ENCODE data around the gene PDZRN4. TPM values are rescaled to one million over a fixed set of nuclear protein-coding genes. Genes with fewer than 3 reads are reported as not detected.

Gene PDZRN4
- total and polyA plus RNA-seq, 2 of the 4 experiments (the other 2 are of a cell fraction) = not detected

GRCh38 chr12:41520869-41521268 is 332.7 kb downstream of the PDZRN4 start:
- intact Hi-C loops (cut with micrococcal nuclease) (no loop called here), dilution Hi-C loops (cut with HindIII; ENCODE audit: low sequenced_read_pairs, unreplicated experiment) (no loop called here), in situ Hi-C loops (cut with MboI; ENCODE audit: low sequenced_read_pairs) (no loop called here)
- H3K4ac ChIP-seq (ENCODE audit: low read depth, low read length) = no peak overlapping the region
- H2BK20ac ChIP-seq (ENCODE audit: low read depth, low read length) = no peak overlapping the region
- no peak overlapping the region for H2AFZ ChIP-seq (replicated peaks; ENCODE audit: low read length, poor library complexity)
- BruUV-seq (replicated peaks) = no TSS peak
- no peak overlapping the region; a peak in 1 of 4 replicates for H4K8ac ChIP-seq (ENCODE audit: low read depth in 2 of 2, low read length in 2 of 2)
- H3K9ac ChIP-seq (ENCODE audit: low read depth, low read length) = no peak overlapping the region
- H3K4me2 ChIP-seq (ENCODE audit: low read depth, low read length) = no peak overlapping the region
- no peak overlapping the region for H2BK15ac ChIP-seq (ENCODE audit: low read depth, low read length)
- H3K18ac ChIP-seq (ENCODE audit: low read depth, low read length) = no peak overlapping the region
- H3K36me3 ChIP-seq (ENCODE audit: control insufficient read depth, insufficient read depth, low read length) = no peaks in the 10 kb centered on the region
- H4K20me1 ChIP-seq (ENCODE audit: insufficient read depth, low read length) = no peaks in the 10 kb centered on the region
- no peak overlapping the region for H2BK5ac ChIP-seq (ENCODE audit: low read depth, low read length, poor library complexity, severe bottlenecking)
- no peaks in the 10 kb centered on the region for H3K27me3 ChIP-seq (ENCODE audit: control insufficient read depth, insufficient read depth, low read length)
- H2AK9ac ChIP-seq (replicated peaks; ENCODE audit: low read depth, low read length, poor library complexity) = no peak overlapping the region
- H2BK120ac ChIP-seq (ENCODE audit: low read depth, low read length) = no peak overlapping the region
- no peaks in the 10 kb centered on the region for H3K4me1 ChIP-seq (ENCODE audit: control insufficient read depth, insufficient read depth, low read length)
- H3K79me1 ChIP-seq (ENCODE audit: low read depth in 1 of 2, low read length in 2 of 2) = no peaks in the 10 kb centered on the region
- no peak overlapping the region for H3K14ac ChIP-seq (replicated peaks; ENCODE audit: low read depth, low read length)
- no peak overlapping the region for H3K23ac ChIP-seq (ENCODE audit: low read depth, low read length)
- H3K56ac ChIP-seq (ENCODE audit: extremely low read depth, insufficient read depth, low read length) = no peak overlapping the region
- H3K9me1 ChIP-seq (ENCODE audit: insufficient read depth, low read length) = no peaks in the 10 kb centered on the region
- WGBS, 2 experiments (ENCODE audit: extremely low coverage in 2 of 2, insufficient read length in 1 of 2) = no CpG with 5 or more reads among the region's 3 CpGs
- TF ChIP-seq MAZ (IDR thresholded peaks at IDR 0.05; ENCODE audit: borderline replicate concordance, low read depth, low read length) (no peak), POLR2A (IDR thresholded peaks at IDR 0.05; ENCODE audit: low read depth, low read length) (no peak), FOS (IDR thresholded peaks at IDR 0.05; ENCODE audit: low read depth, low read length) (no peak), RFX5 (IDR thresholded peaks at IDR 0.05; ENCODE audit: low read depth, low read length) (no peak), MAFK (IDR thresholded peaks at IDR 0.05; ENCODE audit: low read depth, low read length) (no peak), BHLHE40 (IDR thresholded peaks at IDR 0.05; ENCODE audit: low read depth, low read length) (no peak), SMC3 (IDR thresholded peaks at IDR 0.05; ENCODE audit: low read depth, low read length) (no peak), MXI1 (IDR thresholded peaks at IDR 0.05; ENCODE audit: borderline replicate concordance, low read depth, low read length) (no peak), CHD1 (IDR thresholded peaks at IDR 0.05; ENCODE audit: low read depth, low read length) (no peak), RAD21 (IDR thresholded peaks at IDR 0.05; ENCODE audit: low read length) (no peak), CEBPB (IDR thresholded peaks at IDR 0.05; ENCODE audit: low read depth, low read length) (no peak), RCOR1 (IDR thresholded peaks at IDR 0.05; ENCODE audit: insufficient replicate concordance, low read length) (no peak), NFE2L2 (IDR thresholded peaks at IDR 0.05; ENCODE audit: low read depth, low read length) (no peak)
- TF ChIP-seq, protein P1, sequence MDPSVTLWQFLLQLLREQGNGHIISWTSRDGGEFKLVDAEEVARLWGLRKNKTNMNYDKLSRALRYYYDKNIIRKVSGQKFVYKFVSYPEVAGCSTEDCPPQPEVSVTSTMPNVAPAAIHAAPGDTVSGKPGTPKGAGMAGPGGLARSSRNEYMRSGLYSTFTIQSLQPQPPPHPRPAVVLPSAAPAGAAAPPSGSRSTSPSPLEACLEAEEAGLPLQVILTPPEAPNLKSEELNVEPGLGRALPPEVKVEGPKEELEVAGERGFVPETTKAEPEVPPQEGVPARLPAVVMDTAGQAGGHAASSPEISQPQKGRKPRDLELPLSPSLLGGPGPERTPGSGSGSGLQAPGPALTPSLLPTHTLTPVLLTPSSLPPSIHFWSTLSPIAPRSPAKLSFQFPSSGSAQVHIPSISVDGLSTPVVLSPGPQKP (IDR thresholded peaks at IDR 0.05; ENCODE audit: borderline replicate concordance, low read depth, low read length) = no peak
- TF ChIP-seq, protein P2, sequence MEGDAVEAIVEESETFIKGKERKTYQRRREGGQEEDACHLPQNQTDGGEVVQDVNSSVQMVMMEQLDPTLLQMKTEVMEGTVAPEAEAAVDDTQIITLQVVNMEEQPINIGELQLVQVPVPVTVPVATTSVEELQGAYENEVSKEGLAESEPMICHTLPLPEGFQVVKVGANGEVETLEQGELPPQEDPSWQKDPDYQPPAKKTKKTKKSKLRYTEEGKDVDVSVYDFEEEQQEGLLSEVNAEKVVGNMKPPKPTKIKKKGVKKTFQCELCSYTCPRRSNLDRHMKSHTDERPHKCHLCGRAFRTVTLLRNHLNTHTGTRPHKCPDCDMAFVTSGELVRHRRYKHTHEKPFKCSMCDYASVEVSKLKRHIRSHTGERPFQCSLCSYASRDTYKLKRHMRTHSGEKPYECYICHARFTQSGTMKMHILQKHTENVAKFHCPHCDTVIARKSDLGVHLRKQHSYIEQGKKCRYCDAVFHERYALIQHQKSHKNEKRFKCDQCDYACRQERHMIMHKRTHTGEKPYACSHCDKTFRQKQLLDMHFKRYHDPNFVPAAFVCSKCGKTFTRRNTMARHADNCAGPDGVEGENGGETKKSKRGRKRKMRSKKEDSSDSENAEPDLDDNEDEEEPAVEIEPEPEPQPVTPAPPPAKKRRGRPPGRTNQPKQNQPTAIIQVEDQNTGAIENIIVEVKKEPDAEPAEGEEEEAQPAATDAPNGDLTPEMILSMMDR (conservative IDR thresholded peaks at IDR 0.05; ENCODE audit: low read depth, low read length) = no peak
- TF ChIP-seq, protein P3, sequence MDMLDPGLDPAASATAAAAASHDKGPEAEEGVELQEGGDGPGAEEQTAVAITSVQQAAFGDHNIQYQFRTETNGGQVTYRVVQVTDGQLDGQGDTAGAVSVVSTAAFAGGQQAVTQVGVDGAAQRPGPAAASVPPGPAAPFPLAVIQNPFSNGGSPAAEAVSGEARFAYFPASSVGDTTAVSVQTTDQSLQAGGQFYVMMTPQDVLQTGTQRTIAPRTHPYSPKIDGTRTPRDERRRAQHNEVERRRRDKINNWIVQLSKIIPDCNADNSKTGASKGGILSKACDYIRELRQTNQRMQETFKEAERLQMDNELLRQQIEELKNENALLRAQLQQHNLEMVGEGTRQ (IDR thresholded peaks at IDR 0.05; ENCODE audit: low read depth, low read length) = no peak
- H4K5ac ChIP-seq (ENCODE audit: low read depth, low read length) = no peak overlapping the region
- ATAC-seq (ENCODE audit: low read depth) (no peak), DNase-seq (no peak)
- CTCF ChIA-PET = interaction anchor here (2.2 kb wide), 1 partner anchor 11 kb away, joined by 7 read pairs; no protein-coding TSS in a partner anchor
- H3K27ac ChIP-seq (ENCODE audit: insufficient read depth, low read length) = no peak overlapping the region
- H3K9me3 ChIP-seq (ENCODE audit: control insufficient read depth, insufficient read depth, low read length) = no peaks in the 10 kb centered on the region
- POLR2A ChIA-PET (ENCODE audit: unreplicated experiment) = no interaction called here
- no peak overlapping the region for H4K91ac ChIP-seq (ENCODE audit: insufficient read depth, low read depth, low read length)
- H2AK5ac ChIP-seq (ENCODE audit: low read depth, low read length) = no peak overlapping the region
- H3K4me3 ChIP-seq (ENCODE audit: insufficient read depth, low read depth, low read length) = no peak overlapping the region

Measured in IMR-90 (cell line).